ENCODE measurements around the gene TXNDC11.
A peak's percentile ranks its signal among the peaks of the same experiment; 100 is the strongest.

The TXNDC11 gene

DNA sequence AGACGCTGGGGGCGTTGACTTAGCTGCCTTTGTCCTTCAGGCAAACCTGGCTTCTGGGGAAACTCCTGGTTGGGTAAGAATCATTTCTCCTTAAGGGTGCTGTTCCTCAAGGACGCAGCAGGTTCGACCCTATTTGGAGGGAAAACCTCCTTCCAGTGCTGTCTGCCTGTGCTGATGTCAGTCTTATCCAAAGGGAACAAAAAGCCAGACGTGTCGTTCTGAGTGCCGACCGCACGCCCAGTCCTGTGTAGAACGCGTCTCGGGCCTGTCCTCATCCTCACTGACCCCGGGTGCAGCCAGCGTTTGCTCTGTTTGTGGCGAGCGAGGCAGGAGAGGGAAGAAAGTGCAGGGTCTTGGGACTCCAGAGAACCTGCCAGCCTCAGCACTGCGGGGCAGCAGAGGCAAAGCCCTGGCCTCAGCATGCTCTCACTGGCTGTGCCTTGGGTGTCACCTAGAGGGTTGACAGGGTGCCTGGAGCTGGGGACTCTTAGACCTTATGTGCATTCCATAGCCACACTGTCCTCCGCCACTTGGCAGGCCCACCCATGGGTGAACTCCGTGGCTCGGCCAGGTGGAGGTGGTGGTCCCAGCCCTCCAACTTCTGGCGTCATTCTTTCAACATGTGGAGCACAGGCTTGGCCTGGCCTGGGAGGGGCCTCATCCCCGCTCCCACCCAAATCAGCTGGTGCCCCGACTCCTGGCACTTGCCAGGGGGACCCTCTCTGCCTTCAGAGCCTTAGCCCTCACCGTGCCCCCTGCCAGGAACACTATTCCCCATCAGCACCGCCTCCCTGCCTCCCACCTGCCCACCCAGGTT lies 68.4 kb downstream of the TXNDC11 start:
- DNase-seq (ENCODE audit: low read depth) = no peak

GRCh38 chr16:11673091-11674000 lies 69.3 kb downstream of the TXNDC11 start:
- no peak for DNase-seq (ENCODE audit: low read depth)

GRCh38 chr16:11672206-11673090 lies 70.2 kb downstream of the TXNDC11 start:
- DNase-seq (ENCODE audit: low read depth) = no peak

DNA sequence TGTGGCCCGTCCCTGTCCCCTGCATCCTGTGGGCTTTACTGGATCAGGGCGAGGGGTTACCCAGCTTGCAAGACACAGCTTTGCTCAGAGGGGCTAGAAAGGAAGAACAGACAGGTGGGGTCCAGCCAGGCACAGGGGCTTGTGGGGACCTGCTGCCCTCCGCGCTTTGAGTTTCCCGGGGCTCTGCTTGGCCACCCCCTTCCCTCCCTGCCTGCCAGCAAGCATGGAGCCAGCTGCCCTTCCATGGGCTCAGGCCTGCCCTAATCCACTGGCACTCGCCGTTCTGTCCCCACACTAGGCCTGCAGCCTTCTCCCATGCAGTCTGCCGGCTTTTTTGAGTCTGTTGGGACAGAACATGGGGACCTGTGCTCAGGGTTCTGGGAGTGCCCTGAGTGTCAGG lies 71.0 kb downstream of the TXNDC11 start:
- no peak for DNase-seq (ENCODE audit: low read depth)

GRCh38 chr16:11671271-11671670 lies 71.4 kb downstream of the TXNDC11 start:
- no peak for DNase-seq (ENCODE audit: low read depth)

GRCh38 chr16:11670171-11671131 lies 72.2 kb downstream of the TXNDC11 start:
- no peak for DNase-seq (ENCODE audit: low read depth)

DNA sequence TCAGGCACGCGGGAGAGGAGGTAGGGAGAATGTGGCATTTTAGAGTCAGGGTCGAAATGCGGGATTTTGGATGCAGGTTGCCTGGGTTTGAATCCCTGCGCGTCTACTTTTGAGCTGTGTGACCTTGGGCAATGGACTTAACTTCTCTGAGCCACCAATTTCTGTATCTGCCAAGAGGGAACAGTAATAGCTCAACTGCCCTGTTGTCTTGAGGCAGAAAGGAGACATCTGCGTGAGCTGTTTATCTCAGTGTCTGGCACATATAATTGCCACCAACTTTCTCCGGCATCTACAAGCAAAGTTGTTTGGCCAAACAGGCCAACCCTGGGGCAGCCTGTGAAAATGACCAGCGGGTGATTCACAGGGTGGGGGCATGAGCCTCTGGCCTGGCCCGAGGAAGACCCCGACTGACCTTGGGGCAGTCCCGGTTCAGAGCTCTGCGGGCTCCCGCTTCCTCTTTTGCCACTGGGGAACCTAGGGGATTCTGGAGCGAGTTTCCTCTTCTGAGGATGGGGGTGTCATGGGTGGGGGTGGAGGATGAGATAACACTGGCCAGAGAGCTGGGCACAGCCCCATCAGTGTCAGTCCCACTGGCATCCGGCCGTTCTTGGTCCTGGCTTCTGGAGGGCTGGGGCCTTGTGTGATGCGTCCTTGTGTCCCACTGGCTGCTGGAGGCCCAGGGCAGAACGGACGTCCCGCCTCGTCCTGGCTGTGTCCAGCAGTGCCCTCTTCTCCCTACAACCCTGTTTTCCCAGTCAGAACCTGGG lies 73.1 kb downstream of the TXNDC11 start:
- peak; percentile 22 for DNase-seq (ENCODE audit: low read depth)

GRCh38 chr16:11668623-11669379 lies 73.9 kb downstream of the TXNDC11 start:
- no peak for DNase-seq (ENCODE audit: low read depth)

GRCh38 chr16:11667824-11668622 lies 74.6 kb downstream of the TXNDC11 start, which contains the start of gene SNN:
SNN (plus strand) TSS chr16:11668455; CDS start chr16:11676060, 7,605 bp downstream.
- peak; percentile 79 for DNase-seq (ENCODE audit: low read depth)

DNA sequence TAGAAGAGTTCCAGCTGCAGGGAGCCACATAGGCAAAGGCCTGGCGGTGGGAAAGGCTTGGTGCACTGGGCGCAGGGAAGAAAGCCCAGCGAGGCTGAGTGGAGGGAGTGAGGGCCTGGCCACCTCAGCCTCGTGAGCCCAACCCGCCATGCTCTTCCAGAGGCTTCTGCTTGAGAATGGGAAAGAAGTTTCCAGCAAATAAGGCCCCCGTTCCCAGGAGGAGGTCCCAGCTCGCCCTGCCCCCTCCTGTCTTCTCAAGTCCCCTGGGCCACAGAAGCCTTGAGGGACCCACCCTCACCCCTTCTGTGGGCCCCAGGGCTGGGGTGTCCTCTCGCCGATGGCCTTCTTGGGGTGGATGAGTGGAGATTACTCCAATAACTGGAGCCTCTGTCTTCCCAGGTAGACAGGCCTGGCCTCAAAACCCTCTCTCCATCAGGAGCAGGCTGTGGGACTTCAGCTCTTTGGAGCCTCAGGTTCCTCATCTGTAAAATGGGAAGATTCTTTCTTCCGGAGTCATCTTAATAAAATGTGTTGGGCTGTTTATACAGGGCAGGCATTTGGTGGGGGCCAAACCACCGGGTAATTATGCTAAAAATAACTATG lies 75.3 kb downstream of the TXNDC11 start:
- no peak for DNase-seq (ENCODE audit: low read depth)

- no peak for DNase-seq (ENCODE audit: low read depth)
Observed at GRCh38 chr16:11666103-11667055, 76.3 kb downstream of the TXNDC11 start.

- DNase-seq (ENCODE audit: low read depth) = no peak
Observed at GRCh38 chr16:11665071-11665491, 77.6 kb downstream of the TXNDC11 start.

DNA sequence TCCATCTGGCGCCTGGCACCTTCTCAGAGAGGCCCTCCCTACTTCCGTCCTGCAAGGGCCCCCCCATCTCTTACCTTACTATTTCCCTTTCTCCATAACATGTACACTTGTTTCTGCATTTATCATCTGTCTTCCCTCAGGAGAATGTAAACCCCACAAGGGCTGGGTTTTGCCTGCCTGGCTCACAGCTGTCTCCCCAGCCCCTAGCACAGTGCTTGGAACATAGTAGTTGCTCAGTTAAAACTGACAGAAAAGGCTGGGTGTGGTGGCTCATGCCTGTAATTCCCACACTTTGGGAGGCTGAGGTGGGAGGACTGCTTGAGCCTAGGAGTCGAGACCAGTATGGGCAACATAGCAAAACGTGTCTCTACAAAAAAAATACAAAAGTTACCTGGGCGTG lies 80.1 kb downstream of the TXNDC11 start:
- no peak for DNase-seq (ENCODE audit: low read depth)

DNA sequence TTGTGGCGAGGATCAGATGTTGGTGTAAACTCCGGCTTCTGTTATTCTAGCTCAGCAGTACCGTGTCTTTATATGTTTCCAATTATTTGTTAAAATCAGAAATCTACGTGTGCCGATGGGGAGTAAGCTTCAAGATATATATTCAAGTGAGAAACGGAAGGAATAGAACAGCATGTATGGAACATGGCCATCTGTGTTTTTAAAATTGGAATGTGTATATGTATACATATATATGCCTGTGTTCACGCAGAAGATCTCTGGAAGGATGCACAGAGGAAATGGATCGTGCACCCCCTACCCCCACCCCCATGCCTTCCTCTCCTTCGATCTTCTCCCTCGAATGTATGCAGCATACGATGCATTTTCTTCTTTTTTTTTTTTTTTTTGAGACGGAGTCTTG lies 82.1 kb downstream of the TXNDC11 start:
- no peak for DNase-seq (ENCODE audit: low read depth)

DNA sequence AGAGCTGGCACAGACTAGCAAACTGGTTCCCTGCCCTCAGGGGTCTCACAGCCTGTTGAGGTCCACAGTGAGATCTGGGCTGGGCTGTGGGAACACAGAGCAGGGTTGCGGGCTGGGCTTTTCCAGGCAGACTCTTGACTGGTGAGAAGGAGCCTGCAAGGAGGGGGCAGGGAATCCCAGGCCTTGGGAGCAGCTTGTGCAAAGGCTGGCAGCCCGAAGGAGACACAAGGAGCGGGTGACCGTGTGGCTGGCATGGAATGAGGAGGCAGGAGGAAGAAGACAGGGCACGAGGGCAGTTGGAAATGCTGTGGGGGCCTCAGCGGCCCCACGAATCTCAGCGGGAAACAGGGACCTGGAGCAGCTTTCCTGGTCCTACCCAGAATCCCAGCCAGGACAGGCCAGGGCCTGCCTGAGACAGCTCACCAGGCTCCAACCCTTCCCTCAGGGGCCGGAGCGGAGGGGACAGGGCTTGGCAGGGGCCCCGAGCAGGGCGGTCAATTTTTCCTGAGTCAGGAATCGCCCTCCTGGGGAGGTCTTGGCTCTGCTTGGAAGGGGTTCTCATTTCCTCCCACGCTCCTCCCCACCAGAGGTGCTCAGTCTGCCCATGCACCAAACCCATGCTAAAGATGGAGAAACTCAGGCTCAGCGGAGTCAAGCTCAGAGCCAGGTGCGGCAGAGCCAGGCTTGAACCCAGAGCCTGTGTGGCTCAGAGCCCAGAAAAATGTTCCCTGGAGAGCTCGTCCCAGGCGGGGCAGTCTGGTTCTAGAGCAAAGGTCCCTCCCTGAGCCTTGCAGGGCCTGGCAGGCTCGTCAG lies 83.6 kb downstream of the TXNDC11 start:
- no peak for DNase-seq (ENCODE audit: low read depth)

DNA sequence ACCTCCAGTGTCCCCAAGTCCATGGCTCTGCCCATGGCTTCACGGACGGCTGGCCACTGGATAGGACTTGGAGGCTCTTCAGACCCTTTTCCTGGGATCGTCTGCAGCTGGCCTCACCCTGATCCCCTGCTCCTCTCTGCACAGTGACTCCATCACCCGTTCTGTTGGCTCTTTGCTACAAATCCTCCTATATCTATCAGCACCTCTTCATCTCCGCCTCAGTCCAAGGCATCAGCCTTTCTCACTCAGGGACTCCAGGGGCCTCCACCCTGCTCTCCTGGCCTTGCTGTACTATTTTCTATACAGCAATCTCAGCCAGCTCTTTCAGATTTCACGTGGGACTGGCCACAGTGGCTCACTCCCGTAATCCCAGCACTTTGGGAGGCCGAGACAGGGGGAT lies 85.1 kb downstream of the TXNDC11 start:
- DNase-seq (ENCODE audit: low read depth) = no peak

Measured in fibroblast of gingiva (primary cell).